ENCODE data around the gene AFTPH. TPM values are rescaled to one million over a fixed set of nuclear protein-coding genes. Genes with fewer than 3 reads are reported as not detected.
A peak's percentile ranks its signal among the peaks of the same experiment; 100 is the strongest.

The AFTPH gene
- total RNA-seq, 3 donors from 2014 or later (not counting 1 experiment from before 2014, with no cell fraction given): 28.9 to 39.6 (median 39.5) TPM

- Histone ChIP-seq H3K27ac (ENCODE audit: low read length) (peak overlapping the region; percentile 70), H3K9me3 (ENCODE audit: control insufficient read depth, insufficient read depth, low read length) (no peaks in the 10 kb centered on the region), H3K27me3 (ENCODE audit: control insufficient read depth, insufficient read depth, low read length) (no peaks in the 10 kb centered on the region), H3K36me3 (ENCODE audit: control insufficient read depth, insufficient read depth, low read length) (peaks cover 25% of the 10 kb centered on the region), H3K4me3 (ENCODE audit: low read length) (no peak overlapping the region), H3K4me1 (ENCODE audit: control insufficient read depth, insufficient read depth, low read length) (peaks cover 44% of the 10 kb centered on the region)
- Mint-ChIP-seq H3K4me3 (peak overlapping the region; percentile 62), H3K27me3 (ENCODE audit: low read depth in 2 of 2) (no peaks in the 10 kb centered on the region), H3K9me3 (no peaks in the 10 kb centered on the region), H3K27ac (peak overlapping the region; percentile 80 to 90), H3K4me1 (peaks cover 58 to 62% of the 10 kb centered on the region in 2 donors), H3K36me3 (peaks cover 12% of the 10 kb centered on the region)
- DNase-seq: peak in 1 of 2 donors; percentile 42
- ATAC-seq: peak; percentile 31 to 44 (median 36)
- WGBS (ENCODE audit: insufficient coverage): 33% methylated on average over 8 of the region's 9 CpGs
- no peak for TF ChIP-seq CTCF (IDR thresholded peaks at IDR 0.05)
- intact Hi-C loops (cut with micrococcal nuclease): no loop called here
Observed at GRCh38 chr2:64637000-64637635, 113.0 kb downstream of the AFTPH start.

- DNase-seq (no peak), ATAC-seq (no peak)
- peak overlapping the region; percentile 70 for H3K27ac ChIP-seq (ENCODE audit: low read length)
- Mint-ChIP-seq H3K27me3 (ENCODE audit: low read depth in 2 of 2) (no peaks in the 10 kb centered on the region), H3K4me3 (no peak overlapping the region), H3K27ac (peak overlapping the region; percentile 80 to 90), H3K4me1 (peaks cover 62 to 68% of the 10 kb centered on the region in 2 donors), H3K36me3 (peaks cover 10% of the 10 kb centered on the region), H3K9me3 (no peaks in the 10 kb centered on the region)
- H3K27me3 ChIP-seq (ENCODE audit: control insufficient read depth, insufficient read depth, low read length): no peaks in the 10 kb centered on the region
- no peak for TF ChIP-seq CTCF (IDR thresholded peaks at IDR 0.05)
- H3K9me3 ChIP-seq (ENCODE audit: control insufficient read depth, insufficient read depth, low read length): no peaks in the 10 kb centered on the region
- WGBS (ENCODE audit: insufficient coverage): 94% methylated on average over 5 of the region's 5 CpGs
- H3K4me1 ChIP-seq (ENCODE audit: control insufficient read depth, insufficient read depth, low read length): peaks cover 51% of the 10 kb centered on the region
- intact Hi-C loops (cut with micrococcal nuclease): no loop called here
- peaks cover 25% of the 10 kb centered on the region for H3K36me3 ChIP-seq (ENCODE audit: control insufficient read depth, insufficient read depth, low read length)
- no peak overlapping the region for H3K4me3 ChIP-seq (ENCODE audit: low read length)
Observed at GRCh38 chr2:64637931-64638330, 113.8 kb downstream of the AFTPH start.

DNA sequence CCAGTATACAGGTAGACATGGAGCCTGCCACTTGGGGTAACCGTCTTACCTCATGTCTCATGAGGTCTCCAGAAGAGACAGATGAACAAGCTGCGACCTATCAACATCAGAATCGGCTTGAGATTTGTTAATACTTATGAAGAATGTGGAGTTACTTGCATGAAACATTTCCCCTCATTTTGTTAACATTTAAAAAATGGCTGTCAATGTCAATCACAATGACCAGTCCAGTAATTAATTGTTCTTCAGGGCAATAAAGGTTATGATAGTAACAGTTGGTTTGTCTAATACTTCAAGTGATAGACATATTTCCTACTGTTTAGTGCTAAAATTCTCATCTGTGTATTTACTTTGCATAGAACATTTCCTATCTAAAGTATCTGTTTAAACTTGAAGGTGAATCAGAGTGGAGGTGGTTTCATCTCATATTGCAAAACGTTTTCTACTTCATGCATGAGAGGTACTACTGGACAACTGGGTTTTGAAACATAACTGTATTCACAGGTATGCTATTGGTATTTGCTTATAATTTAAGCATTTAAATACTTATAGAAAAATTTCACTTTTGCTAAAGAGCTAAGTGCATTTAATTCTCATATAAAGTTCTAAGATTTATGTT is 114.5 kb downstream of the AFTPH start:
- intact Hi-C loops (cut with micrococcal nuclease): no loop called here
- Histone ChIP-seq H3K36me3 (ENCODE audit: control insufficient read depth, insufficient read depth, low read length) (peaks cover 22% of the 10 kb centered on the region), H3K9me3 (ENCODE audit: control insufficient read depth, insufficient read depth, low read length) (no peaks in the 10 kb centered on the region), H3K27ac (ENCODE audit: low read length) (no peak overlapping the region), H3K4me1 (ENCODE audit: control insufficient read depth, insufficient read depth, low read length) (peaks cover 58% of the 10 kb centered on the region), H3K27me3 (ENCODE audit: control insufficient read depth, insufficient read depth, low read length) (no peaks in the 10 kb centered on the region), H3K4me3 (ENCODE audit: low read length) (no peak overlapping the region)
- Mint-ChIP-seq H3K27me3 (ENCODE audit: low read depth in 2 of 2) (no peaks in the 10 kb centered on the region), H3K4me3 (no peak overlapping the region), H3K27ac (peak overlapping the region; percentile 80 to 90), H3K4me1 (peaks cover 66 to 72% of the 10 kb centered on the region in 2 donors), H3K9me3 (no peaks in the 10 kb centered on the region), H3K36me3 (peaks cover 3% of the 10 kb centered on the region)
- TF ChIP-seq CTCF (IDR thresholded peaks at IDR 0.05): no peak
- ATAC-seq (no peak), DNase-seq (no peak)
- WGBS (ENCODE audit: insufficient coverage): 100% methylated on average over 2 of the region's 4 CpGs

Data from natural killer cell (primary cell).